HG02973 (cell line): Measurements from ENCODE around the gene ST8SIA1.

Experiments used
- ATAC-seq: cut with Tn5 transposase; IDR thresholded peaks from one replicate; pipeline ENCODE4 v1.9.1; 2021; ENCODE audit warnings: moderate library complexity; ENCODE audit not compliant: unreplicated experiment

Gene ST8SIA1

DNA sequence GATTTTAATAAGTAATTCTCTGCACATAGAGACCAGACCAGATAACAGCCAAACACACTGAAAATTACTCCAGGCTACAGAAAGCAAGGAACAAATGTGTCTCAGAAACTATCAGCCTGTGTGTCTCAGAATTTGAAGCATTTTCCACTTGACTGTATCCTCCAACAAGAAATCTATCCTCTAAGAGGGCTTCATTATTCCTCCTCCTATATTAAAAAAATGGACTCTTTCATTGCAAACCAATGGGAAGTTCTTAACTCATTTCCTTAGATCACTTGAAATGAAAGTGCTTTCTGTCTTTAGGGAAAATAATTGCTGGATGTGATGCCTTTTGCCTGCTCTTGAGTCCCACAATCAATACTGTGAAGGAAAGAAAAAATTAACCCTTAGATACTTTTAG, 2.3 kb downstream of the ST8SIA1 start:
- ATAC-seq, result no peak

DNA sequence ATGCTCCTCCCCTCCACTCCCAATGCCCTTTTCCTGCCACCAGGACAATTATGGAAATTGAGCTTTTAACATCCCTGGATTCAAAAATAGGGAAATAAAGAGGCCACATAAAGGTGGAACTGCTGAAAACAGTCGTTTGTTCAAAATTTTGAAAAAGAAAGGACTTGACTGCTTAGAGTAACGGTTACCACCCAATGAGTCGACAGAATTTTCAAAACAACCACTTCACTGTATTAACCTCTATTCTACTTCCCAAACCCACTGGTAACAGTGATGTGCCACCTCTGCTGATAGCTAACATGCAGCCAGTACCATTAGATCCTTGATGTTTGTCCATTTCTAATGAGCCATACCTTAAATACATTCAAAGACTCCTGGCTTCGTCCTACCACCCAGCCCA, 4.9 kb downstream of the ST8SIA1 start:
- no peak for ATAC-seq

DNA sequence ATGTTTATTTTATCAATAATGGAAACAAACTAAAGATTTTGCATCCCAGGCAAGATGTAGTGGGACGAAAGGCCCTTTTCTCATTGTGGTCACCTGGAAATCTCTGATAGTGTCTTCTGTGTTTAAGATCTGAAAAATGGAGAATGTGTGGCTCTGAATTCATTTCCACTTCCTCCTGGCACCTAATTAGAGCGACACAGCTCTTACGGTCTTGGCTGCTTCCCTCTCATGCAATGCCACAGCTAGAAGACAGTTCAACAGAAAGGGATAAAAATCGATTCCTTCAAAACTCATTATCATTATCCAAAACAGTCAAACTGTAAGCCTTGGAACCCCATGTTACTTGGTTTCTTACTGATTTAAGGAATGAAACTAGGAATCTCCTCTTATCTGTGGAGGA, 9.3 kb downstream of the ST8SIA1 start:
- ATAC-seq, result no peak

DNA sequence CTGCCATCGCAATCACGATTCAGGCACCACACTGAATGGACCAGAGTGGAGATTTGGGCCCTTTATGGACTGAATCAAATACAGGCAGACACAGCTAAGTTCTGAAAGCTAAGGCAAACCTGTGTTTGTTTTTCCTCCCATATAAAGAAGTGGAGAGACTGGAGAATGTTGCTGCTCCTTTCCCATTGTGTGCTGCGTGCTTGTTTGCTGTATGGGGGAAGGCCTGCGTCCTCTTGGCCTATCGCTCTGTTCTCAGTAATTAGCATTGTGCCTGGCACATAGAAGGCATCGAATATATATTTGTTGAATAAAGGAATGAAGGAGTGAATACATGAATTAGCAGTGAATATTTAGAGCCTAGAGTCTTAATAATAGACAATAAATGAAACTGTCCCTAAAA, 12.4 kb downstream of the ST8SIA1 start:
- no peak for ATAC-seq

DNA sequence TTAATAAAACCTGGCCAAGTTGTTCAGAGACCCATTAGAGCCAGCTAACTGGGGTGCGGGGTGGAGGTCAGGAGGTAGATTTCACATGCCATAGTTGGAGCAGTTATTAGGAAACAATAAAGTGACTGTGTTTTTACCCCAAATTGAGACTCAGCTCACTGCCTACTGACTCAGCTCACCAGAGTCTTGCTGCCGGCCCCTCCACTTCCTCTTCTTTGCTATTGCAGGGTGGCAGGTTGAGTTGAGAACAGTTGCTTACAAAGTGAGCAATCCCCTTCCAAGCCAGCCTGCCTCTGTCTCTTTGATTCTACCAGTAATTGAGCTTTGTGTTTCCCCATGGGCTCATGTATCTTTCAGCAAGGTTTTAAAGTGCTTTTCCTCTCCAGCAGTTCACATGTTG, 12.9 kb downstream of the ST8SIA1 start:
- no peak for ATAC-seq

DNA sequence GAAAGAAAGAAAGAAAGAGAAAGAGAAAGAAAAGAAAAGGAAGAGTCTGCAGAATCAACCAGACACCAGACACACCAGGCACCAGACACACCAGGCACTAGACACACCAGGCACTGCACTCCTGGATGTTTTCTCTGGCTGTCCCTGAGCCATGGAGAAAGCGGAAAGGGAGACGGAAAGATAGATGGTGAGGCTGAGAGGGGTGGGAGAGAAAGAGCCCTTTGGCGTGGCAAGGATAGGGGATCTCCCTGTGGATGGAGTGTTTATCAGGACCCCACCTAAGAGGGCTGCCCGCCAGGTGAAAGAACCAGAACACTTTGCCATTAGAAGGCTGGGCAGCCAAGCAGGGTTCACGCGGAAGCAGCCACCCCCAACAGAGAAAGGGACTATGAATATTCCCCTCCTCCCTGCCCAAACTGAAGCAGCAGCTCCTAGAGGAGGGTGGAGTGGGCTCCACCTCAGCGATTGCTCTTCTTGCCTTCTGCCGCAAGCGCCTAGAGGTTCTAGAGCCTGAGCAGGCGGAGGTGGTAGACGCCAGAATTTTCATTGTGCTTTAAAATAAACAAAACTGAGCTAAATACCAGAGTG, 13.4 kb downstream of the ST8SIA1 start:
- no peak for ATAC-seq

DNA sequence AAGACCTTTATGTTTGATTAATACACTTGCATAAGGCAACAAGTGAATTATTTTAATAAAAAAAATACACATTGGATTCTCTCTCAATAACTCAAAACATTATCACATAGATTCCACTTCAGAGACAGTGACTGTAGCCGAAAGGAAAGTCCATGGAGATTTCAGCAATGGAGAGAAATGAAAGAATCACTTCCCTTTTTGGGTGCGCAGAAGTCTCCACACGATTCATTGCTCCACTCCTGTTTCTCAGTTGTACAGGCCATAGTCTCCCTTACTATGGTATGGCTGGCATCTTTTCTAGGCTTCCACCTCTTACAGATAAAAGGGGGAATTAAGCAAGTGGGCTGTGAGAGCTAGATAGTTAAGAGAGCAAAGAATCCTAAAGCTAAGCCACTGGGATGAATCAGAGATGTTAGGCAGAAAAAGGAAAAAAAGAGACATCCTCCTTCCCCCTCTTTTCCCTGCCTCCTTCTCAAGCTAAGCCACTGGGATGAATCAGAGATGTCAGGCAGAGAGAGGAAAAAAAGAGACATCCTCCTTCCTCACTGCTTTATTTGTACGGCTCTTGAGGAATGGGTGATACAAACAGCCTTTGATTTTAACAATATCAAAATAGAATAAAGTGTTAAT, 16.3 kb downstream of the ST8SIA1 start:
- ATAC-seq, result no peak

DNA sequence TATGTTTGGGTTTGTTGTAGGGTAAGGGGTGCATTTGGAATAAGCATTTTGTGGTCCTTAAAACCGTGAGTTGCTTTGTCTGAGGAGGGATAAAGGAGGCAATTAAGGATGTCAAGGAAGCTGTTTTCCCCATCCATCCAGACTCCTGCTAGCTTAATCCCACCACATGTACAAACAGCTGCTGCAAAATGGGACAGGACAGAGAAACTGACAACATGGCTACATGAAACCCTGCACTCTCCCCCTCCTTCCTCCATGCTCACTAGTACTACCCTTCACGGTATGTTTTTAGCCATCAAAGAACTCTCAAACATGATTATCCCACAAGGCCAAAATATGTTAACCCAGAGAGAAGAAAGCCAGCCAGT, 20.6 kb downstream of the ST8SIA1 start:
- no peak for ATAC-seq

DNA sequence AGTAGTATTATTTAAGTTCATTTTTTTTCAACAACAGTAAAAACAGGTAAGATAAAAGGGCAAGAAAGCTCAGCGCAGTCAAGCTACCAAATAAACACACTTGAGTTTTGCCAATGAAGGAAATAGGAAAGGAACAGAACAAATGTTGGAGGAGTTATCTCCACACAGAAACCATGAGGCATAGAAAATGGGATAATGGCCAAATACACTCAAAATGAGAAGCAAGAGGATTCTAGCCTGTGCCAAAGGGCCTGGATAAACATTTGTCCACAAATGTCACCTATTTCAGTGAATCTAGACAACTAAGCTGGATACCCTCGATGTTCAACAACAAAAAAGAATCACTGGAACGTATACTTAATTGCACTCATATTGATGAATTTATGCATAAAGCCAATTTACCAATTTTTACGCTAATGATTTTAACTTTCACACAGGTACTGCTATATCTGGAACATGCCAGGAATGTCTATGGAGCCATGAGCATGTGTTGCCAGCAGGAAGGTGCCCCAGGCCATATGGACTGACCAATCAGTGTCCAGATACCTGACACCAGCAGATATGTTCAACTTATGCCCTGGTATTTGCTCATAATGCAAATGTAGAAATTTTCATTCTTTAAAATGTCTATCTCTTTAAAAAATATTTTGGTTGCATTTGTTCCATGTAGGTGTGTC, 21.1 kb downstream of the ST8SIA1 start:
- no peak for ATAC-seq

DNA sequence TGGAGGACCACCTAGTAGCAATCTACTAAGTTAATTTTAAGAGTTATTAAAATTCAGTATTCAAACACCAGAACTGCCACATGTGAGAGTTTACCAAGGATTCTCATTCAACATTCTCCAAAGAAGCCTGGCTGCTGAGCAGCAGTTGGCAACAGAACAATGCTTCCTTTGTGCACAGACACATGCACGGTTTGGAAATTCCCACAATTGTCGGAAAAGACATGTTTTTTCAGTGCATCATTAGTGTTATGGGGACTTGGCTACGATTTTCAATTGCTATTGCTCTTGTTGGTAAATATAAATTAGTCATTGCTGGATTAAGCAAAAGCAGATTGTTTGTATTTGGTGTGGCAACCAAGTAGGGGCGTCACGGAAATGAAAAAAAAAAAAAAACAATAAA, 22.2 kb downstream of the ST8SIA1 start:
- no peak for ATAC-seq

DNA sequence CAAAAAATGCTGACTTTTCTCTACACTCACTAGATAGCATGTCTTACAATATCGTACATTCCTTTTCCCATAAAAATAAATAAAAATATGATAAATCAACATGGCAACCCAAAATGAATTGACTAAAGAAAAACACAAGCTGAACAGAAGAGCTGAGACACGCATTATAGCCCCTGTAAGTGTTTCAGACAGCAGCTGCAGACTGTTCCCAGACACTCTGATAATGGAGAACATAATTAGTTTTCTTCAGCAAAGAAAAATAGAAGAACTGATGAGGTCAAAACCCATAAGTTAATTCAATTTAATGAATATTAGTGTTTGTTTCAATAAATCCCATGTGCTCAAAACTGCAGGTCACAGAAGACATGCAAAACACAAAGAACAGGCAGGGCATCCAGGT, 23.8 kb downstream of the ST8SIA1 start:
- ATAC-seq, result no peak

DNA sequence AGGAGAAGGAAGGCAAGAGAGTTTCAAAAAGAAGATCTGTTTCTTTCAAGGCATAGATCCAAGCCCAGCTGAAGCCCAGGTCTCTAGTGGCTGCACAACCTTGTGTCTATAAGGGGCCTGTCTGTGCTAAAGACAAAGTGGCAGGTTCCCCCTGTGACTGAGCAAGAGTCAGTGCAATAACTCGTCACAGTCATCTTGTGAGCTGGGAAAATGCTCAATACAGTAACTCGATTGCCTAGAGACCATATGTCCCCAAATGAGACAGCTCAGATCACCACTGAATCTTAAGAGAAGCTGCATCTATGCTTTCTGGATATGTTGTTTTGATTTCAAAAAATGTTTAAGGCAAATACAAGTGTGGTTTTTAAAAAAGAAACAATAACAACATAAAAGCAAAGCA, 24.2 kb downstream of the ST8SIA1 start:
- ATAC-seq, result no peak

DNA sequence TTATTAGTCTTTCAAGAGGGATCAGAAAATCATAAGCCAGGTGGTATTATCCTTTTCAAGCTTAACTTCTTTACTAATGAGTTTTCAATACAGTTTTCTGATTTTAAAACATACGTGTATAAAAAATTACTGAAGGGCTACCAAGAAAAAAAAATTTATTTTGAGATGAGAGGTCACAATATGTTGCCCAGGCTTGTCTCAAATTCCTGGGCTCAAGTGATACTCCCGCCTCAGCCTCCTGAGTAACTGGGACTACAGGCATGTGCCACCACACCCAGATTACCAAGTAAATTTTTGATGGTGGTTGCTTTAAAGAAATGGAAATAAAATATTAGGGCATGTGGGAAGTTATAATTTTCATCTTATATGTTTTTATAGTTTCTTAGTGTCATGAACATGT, 26.7 kb downstream of the ST8SIA1 start:
- no peak for ATAC-seq

DNA sequence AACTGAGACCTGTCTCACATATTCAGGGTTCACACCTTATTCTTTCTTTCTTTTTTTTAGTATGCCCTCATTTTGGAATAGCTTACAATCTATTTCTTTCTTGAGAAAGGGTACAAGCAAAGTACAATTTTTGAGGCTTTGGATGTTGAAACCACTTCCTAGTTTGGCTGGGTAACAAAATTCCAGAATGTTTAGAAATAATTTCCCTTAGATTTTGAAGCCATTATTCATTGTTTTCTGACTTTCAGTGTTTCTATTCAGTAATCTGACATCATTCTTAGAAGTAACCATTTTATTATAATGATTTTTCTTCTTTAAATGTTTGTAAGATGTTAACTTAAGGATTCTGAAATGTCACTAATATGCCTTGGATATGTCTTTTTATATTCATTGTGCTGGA, 28.2 kb downstream of the ST8SIA1 start:
- ATAC-seq, result no peak

DNA sequence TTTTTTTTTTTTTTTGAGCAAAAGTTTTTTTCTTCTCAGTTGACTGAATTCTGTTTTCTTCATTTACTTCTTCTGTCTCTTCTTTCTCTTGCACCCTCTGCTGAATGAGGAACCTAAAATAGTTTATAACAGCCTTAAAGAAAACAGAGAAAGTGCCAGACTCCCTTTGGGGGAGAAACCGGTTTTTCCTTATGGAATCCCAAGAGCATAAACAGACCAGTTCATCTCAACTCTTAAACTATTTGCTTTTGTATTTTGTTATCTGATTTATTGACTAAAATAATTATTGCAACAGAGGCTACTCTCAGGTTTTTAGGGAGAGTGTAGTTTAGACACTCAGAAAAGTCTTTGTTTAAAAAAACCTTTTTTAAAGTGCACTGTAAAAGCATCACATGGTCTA, 30.2 kb downstream of the ST8SIA1 start:
- ATAC-seq, result no peak

DNA sequence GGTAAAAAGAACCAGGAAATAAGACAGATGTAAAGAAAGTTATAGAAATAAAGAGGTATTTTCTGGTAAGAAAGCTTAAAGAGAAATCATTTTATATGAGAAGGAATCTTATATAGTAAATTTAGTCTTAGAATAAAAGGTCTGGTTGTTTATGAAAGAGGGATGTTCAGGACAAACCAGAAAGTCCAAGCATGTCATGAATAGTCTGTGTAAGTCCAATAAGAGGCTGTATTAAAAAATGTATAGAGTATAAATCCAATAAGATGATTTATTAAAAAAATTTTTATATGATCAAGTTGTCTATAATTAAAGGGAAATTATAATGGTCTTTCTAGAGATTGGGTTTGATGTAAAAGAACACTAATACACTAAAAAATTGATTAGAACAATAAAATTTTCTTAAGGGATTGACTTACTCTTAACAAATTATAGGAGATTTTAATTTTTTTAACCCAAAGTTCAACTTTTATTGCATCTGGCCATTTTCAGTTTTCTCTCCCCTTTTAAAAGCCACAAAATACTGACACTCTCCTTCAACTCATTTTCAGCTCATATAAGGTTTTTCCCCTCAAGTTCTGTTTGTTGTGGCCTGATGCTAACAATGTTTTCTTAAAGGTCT, 35.1 kb downstream of the ST8SIA1 start:
- no peak for ATAC-seq

DNA sequence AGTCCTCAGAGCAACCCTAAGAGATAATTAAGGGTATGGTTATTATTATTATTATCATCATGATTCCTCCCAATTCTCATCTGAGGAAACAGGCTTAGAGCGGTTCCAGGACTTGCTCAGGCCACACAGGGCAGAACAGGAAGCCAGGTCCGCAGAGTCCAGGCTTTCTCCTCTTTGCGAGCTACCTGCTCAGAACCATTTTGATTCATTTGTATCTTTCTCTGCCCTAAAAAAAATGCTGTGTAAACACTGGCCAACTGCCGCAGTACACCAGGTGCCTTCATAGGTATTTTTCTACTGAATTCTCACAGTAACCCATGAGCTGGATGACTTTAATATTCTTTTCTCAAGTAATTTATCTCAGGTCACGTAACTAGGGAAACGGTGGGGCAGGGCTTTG, 45.3 kb downstream of the ST8SIA1 start:
- no peak for ATAC-seq

DNA sequence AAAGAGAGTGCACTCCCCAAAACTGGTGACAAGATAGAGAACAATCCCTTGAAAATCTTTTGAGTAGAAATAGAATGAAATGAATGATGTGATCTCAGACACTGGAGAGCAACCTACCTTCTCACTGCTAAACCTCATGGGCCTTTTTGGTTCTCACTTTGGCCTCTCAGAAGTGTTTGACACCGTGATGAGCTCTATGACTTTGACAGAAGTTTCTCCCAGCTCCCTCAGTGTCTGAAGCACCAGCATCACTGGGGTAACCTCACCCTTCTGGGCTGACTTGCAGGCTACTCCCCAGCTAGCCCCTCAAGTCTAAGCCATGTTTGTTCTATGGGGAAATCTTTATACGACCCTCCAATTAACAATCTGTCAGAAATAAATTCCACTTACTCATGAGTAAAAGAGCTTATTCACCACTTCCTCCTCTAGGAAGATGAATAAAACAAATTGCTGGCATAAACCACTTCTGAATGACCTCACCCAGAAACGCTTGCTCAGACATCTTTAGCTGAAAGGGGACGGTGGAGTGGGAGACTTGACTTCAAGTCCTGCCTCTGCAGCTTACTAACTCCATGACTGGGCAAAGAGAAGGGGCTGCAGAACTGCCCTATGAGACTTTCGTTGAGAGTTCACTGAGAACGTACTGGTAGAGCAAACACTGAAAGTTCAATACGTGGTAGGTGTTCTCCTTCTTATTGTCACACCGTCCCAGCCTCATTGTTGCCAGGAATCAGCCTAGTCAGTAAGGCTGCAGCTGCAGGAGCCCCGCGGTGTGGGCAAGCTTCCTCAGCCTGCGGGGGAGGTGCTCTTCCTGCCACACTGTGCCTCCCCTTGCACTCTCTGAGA, 46.5 kb downstream of the ST8SIA1 start:
- ATAC-seq, result no peak

DNA sequence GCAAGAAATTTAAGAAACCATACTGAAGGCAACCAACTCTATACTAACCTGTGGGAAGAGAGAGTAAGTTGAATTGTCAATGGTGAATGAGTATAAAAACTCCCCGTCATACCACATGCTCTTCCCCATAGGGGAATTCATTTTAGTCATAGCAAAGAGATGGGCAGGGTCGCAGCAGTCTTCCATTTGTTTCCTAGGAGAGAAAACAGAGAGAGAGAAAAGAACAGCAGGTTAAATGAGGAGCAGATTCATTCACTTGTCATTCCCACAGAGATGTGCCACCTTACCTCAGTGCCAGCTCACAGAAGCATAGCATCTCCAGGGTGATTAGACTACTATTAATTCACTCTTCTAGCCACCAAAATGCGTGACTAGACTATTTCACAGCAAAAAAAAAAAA, 47.4 kb downstream of the ST8SIA1 start:
- no peak for ATAC-seq

DNA sequence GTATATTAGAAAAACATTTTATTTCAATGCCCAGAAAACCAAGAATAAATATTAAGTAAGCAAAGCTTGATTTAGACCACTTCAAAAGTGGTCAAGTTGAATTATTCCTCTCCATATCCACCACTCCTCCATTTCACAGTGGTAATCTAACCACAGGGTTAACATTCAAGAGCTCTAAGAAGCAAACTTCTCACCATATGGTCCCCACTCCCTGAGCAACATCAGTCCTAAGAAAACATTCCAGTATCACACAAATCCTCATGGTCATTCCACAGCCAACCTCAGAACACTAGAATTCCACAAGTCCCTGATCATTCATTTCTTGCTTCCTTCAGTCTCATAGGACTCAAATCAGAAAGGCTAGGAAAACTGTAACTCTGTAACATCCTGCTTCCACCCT, 47.9 kb downstream of the ST8SIA1 start:
- ATAC-seq, result no peak

DNA sequence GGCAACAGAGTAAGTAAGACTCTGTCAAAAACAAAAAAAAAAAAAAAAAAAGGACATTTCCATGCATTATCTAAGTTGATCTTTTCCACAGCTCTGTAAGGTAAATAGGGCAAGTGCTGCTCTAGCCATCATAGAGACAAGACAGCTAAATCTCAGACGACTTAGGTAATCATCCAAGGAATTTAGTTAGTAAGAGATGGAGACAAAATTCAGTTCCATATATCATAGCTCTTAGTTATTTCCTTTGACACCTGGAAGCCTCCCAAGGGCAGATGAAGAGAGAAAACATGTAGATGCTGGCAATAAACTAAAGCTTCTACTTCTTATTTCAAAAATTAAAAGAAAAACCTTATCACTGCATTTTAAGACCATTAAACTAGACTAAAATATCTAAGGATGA, 48.7 kb downstream of the ST8SIA1 start:
- ATAC-seq, result no peak
